SK-N-SH treated with all-trans-retinoic acid at 6 μM for 48 hours (cell line): ENCODE results near the gene MYT1.

ENCODE experiments used
- PATZ1 ChIP-seq: fragments of 250-450 bp; sonication (Bioruptor Pico); IDR thresholded peaks from 2 replicates; pipeline ENCODE4 v1.8.0; 2020; ENCODE audit warnings: mild to moderate bottlenecking, moderate library complexity, borderline replicate concordance
- TF ChIP-seq, protein P1 (sequence below): fragments of 250-450 bp; sonication (Bioruptor Pico); IDR thresholded peaks from 2 replicates; pipeline ENCODE4 v1.5.1; 2020; ENCODE audit warnings: low read depth, mild to moderate bottlenecking, moderate library complexity

DNA sequence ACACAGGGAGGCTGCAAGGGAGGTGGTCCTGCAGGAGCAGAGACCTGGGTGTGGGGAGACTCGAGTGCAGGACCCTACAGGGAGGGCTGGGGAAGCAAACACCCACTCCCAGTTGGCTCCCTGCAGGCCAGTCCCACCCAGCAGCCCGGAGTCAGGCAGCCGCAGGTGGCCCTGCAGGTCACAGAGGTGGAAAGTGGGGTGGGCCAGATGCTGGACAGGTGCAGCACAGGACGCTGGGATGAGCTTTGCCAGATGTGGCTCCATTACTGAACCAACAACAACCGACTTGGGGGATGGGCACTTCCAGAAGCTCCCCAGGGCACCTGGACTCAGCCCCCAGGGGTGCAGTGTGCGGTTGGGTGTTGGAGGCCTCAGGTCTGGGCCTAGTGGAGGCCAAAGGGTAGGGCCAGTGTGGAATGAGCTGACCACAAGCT is 26.6 kb upstream of the MYT1 start:
- TF ChIP-seq PATZ1 (CRISPR knock-in tag) = no peak
- TF ChIP-seq, protein P1, sequence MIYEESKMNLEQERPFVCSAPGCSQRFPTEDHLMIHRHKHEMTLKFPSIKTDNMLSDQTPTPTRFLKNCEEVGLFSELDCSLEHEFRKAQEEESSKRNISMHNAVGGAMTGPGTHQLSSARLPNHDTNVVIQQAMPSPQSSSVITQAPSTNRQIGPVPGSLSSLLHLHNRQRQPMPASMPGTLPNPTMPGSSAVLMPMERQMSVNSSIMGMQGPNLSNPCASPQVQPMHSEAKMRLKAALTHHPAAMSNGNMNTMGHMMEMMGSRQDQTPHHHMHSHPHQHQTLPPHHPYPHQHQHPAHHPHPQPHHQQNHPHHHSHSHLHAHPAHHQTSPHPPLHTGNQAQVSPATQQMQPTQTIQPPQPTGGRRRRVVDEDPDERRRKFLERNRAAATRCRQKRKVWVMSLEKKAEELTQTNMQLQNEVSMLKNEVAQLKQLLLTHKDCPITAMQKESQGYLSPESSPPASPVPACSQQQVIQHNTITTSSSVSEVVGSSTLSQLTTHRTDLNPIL (CRISPR knock-in tag) = no peak
